HepG2 (cell line): Measurements from ENCODE around the gene IGLON5. TPM values are rescaled to one million over a fixed set of nuclear protein-coding genes. Genes with fewer than 3 reads are reported as not detected.

Experiments
- HOXA3 ChIP-seq: sonication (generic); formaldehyde crosslinking; IDR thresholded peaks from 2 replicates; pipeline ENCODE4 v1.5.0; 2020; ENCODE audit warnings: missing genetic modification reagents
- KDM5A ChIP-seq: fragments of 200-600 bp; sonication (generic); IDR thresholded peaks from 2 replicates; pipeline ENCODE4 v1.7.0; 2018; ENCODE audit warnings: antibody characterized with exemption, mild to moderate bottlenecking, low read length, borderline replicate concordance
- MED1 ChIP-seq: sonication (generic); formaldehyde crosslinking; IDR thresholded peaks from 2 replicates; pipeline ENCODE4 v1.4.0; 2020; ENCODE audit warnings: missing genetic modification reagents
- MTA3 ChIP-seq: sonication (generic); formaldehyde crosslinking; IDR thresholded peaks from 2 replicates; pipeline ENCODE4 v1.4.0; 2020; ENCODE audit warnings: missing genetic modification reagents
- TEAD3 ChIP-seq: optimal IDR thresholded peaks from 2 replicates; pipeline ENCODE3; 2016; ENCODE audit warnings: borderline replicate concordance
- TOPORS ChIP-seq: sonication (generic); formaldehyde crosslinking; IDR thresholded peaks from 2 replicates; pipeline ENCODE4 v1.8.0; 2023; ENCODE audit warnings: mild to moderate bottlenecking, missing genetic modification reagents
- ZFP82 ChIP-seq: sonication (generic); formaldehyde crosslinking; IDR thresholded peaks from 2 replicates; pipeline ENCODE4 v1.5.1; 2020; ENCODE audit warnings: mild to moderate bottlenecking, missing genetic modification reagents, borderline replicate concordance
- ZNF121 ChIP-seq: sonication (generic); formaldehyde crosslinking; IDR thresholded peaks from 2 replicates; pipeline ENCODE4 v1.5.0; 2020; ENCODE audit warnings: mild to moderate bottlenecking, missing genetic modification reagents
- ZNF124 ChIP-seq: sonication (generic); formaldehyde crosslinking; IDR thresholded peaks from 2 replicates; pipeline ENCODE4 v1.4.0; 2020; ENCODE audit warnings: missing genetic modification reagents
- polyA plus RNA-seq, 8 experiments: library from polyadenylated mRNA; depleted of rRNA in 3 of 8; stranded (reverse) in 7 of 8; unstranded in 1 of 8; fragments of >200 nt; fragmentation: Illumina TruSeq in 4 of 8; extraction: Trizol in 4 of 8; gene quantifications; 2 replicates each; pipeline versions ENCODE4 v1.2.1 to v1.2.3, GENCODE V29; 2011 to 2016; ENCODE audit warnings: low read depth in 4 of 8, missing spikeins in 1 of 8, mixed read lengths in 1 of 8; ENCODE audit not compliant: insufficient read depth in 1 of 8
- total RNA-seq, 5 experiments: library from RNA; depleted of rRNA; stranded (reverse); fragments of >200 nt; fragmentation: Illumina TruSeq; extraction: Trizol; gene quantifications; 2 replicates each; pipeline ENCODE4 v1.2.3, GENCODE V29; 2016; ENCODE audit warnings: low read depth in 1 of 5
- TF ChIP-seq, protein P1 (sequence below): sonication (generic); formaldehyde crosslinking; IDR thresholded peaks from 2 replicates; pipeline ENCODE4 v1.4.0; 2020; ENCODE audit warnings: missing genetic modification reagents, borderline replicate concordance
- TF ChIP-seq, protein P2 (sequence below): sonication (generic); formaldehyde crosslinking; conservative IDR thresholded peaks from 2 replicates; pipeline ENCODE4 v1.8.0; 2022; ENCODE audit warnings: mild to moderate bottlenecking, moderate library complexity, missing genetic modification reagents
- TF ChIP-seq, protein P3 (sequence below): sonication (generic); formaldehyde crosslinking; IDR thresholded peaks from 2 replicates; pipeline ENCODE4 v1.4.0; 2020; ENCODE audit warnings: missing genetic modification reagents, low read depth, mild to moderate bottlenecking, borderline replicate concordance

Gene IGLON5
- total and polyA plus RNA-seq, 2 of the 13 experiments (the other 11 are each of a cell fraction or from before 2014, with no cell fraction given): 0.04 to 5.7 TPM

DNA sequence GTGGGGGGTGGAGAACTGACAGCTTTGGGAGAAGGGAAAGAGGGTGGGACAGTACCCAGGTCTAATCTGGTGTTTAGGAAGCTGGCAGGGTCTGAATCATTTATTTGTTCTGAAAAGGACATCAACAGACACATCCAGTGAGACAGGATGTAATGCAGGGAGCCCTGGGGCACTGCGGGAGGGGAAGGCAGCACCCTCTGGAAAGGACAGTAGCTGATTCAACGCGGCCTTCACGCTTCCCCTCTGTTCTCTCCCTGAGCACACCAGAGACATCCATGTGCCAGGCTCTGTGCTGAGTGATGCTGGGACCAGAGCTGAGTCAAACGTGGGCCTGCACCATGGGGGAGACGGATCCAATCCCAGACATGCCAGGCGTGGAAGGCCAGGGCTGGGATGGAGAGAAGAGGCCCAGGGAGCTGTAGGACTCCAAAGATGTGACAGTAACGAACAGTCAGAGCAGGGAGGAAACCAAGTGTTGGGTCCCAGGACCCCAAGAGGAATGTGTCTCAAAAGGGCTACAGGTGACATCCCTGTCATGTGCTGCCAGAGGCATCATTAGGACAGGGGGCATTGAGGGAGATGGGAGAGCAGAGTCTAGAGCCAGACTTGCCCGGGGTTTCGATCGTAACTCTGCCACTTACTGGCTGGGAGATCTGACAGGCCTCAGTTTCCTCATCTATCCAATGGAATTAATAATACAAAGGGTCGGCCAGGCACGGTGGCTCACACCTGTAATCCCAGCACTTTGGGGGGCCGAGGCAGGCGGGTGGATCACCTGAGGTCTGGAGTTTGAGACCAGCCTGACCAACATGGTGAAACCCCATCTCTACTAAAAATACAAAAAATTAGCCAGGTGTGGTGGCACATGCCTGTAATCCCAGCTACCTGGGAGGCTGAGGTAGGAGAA is 53.0 kb downstream of the IGLON5 start (continued):
- TF ChIP-seq, protein P1, sequence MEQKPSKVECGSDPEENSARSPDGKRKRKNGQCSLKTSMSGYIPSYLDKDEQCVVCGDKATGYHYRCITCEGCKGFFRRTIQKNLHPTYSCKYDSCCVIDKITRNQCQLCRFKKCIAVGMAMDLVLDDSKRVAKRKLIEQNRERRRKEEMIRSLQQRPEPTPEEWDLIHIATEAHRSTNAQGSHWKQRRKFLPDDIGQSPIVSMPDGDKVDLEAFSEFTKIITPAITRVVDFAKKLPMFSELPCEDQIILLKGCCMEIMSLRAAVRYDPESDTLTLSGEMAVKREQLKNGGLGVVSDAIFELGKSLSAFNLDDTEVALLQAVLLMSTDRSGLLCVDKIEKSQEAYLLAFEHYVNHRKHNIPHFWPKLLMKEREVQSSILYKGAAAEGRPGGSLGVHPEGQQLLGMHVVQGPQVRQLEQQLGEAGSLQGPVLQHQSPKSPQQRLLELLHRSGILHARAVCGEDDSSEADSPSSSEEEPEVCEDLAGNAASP (CRISPR knock-in tag): no peak
- TF ChIP-seq TOPORS (CRISPR knock-in tag) (no peak), MTA3 (CRISPR knock-in tag) (no peak), ZFP82 (no peak), ZNF121 (CRISPR knock-in tag) (no peak), KDM5A (no peak), HOXA3 (CRISPR knock-in tag) (no peak; the same call in 1 of the 2 replicates), ZNF124 (CRISPR knock-in tag) (no peak), TEAD3 (CRISPR knock-in tag) (no peak), MED1 (peak; percentile 57)
- TF ChIP-seq, protein P2, sequence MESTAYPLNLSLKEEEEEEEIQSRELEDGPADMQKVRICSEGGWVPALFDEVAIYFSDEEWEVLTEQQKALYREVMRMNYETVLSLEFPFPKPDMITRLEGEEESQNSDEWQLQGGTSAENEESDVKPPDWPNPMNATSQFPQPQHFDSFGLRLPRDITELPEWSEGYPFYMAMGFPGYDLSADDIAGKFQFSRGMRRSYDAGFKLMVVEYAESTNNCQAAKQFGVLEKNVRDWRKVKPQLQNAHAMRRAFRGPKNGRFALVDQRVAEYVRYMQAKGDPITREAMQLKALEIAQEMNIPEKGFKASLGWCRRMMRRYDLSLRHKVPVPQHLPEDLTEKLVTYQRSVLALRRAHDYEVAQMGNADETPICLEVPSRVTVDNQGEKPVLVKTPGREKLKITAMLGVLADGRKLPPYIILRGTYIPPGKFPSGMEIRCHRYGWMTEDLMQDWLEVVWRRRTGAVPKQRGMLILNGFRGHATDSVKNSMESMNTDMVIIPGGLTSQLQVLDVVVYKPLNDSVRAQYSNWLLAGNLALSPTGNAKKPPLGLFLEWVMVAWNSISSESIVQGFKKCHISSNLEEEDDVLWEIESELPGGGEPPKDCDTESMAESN (CRISPR knock-in tag): no peak
- TF ChIP-seq, protein P3, sequence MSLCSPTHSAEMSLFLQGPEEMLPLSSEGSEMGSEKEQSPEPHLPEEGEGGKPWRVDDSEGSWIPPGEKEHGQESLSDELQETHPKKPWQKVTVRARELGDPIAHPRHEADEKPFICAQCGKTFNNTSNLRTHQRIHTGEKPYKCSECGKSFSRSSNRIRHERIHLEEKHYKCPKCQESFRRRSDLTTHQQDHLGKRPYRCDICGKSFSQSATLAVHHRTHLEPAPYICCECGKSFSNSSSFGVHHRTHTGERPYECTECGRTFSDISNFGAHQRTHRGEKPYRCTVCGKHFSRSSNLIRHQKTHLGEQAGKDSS (CRISPR knock-in tag): no peak
- TF ChIP-seq, all 625 proteins: peak for 75
